Naive thymus-derived CD4-positive, alpha-beta T cell (primary cell): ENCODE measurements around the gene CAB39. TPM values are rescaled to one million over a fixed set of nuclear protein-coding genes. Genes with fewer than 3 reads are reported as not detected.

Source experiments
- ATAC-seq: fragments of 150-1000 bp; cut with Tn5 transposase; 2 replicates; pipeline ENCODE4 v1.10.0; 2021; ENCODE audit warnings: mild to moderate bottlenecking, moderate library complexity
- CTCF ChIA-PET: fragments of 350-600 bp; sonication (Branson Sonifier 250); formaldehyde crosslinking; loops from one replicate; lab custom pipeline; 2021; ENCODE audit warnings: antibody characterized with exemption; lab: Charles Lee
- POLR2A ChIA-PET: fragments of 350-600 bp; sonication (Branson Sonifier 250); formaldehyde crosslinking; loops from one replicate; lab custom pipeline; 2021; ENCODE audit warnings: antibody characterized with exemption, inconsistent platforms; lab: Charles Lee
- DNase-seq, 9 donors: peaks; one replicate each; pipeline versions ENCODE4 v3.0.0 to v3.0.0-alpha.2; 2020 to 2022; ENCODE audit warnings: mixed read lengths in 1 of 9
- H3K27ac ChIP-seq: one replicate; pipeline ENCODE4 v1.7.0; 2013; ENCODE audit warnings: mild to moderate bottlenecking, low read depth, low read length, moderate library complexity
- H3K27me3 ChIP-seq, 2 donors: one replicate each; pipeline ENCODE4 v1.7.0; 2013; ENCODE audit warnings: low read length in 2 of 2, mild to moderate bottlenecking in 2 of 2, moderate library complexity in 2 of 2; ENCODE audit not compliant: control insufficient read depth in 2 of 2, insufficient read depth in 2 of 2
- H3K36me3 ChIP-seq, 3 experiments: 1 replicate in 2 of 3; 2 replicates in 1 of 3; pipeline ENCODE4 v1.7.0; 2013; ENCODE audit warnings: low read length in 3 of 3, mild to moderate bottlenecking in 3 of 3, moderate library complexity in 1 of 3; ENCODE audit not compliant: insufficient read depth in 3 of 3, control insufficient read depth in 2 of 3
- H3K4me1 ChIP-seq, 2 donors: one replicate each; pipeline ENCODE4 v1.7.0; 2013; ENCODE audit warnings: low read length in 2 of 2, mild to moderate bottlenecking in 2 of 2, moderate library complexity in 1 of 2; ENCODE audit not compliant: control insufficient read depth in 2 of 2, insufficient read depth in 2 of 2
- H3K4me3 ChIP-seq: 2 replicates; pipeline ENCODE4 v1.7.0; 2013; ENCODE audit warnings: mild to moderate bottlenecking, low read length
- H3K9me3 ChIP-seq, 3 experiments: 1 replicate in 2 of 3; 2 replicates in 1 of 3; pipeline ENCODE4 v1.7.0; 2013; ENCODE audit warnings: low read length in 3 of 3; ENCODE audit not compliant: control insufficient read depth in 2 of 3
- H3K27ac Mint-ChIP-seq, 9 donors: one replicate each; pipeline ENCODE4 v1.8.0; 2020 to 2022; ENCODE audit warnings: mixed read lengths in 9 of 9, mild to moderate bottlenecking in 8 of 9, moderate library complexity in 5 of 9, inconsistent platforms in 2 of 9
- H3K27me3 Mint-ChIP-seq, 5 donors: one replicate each; pipeline ENCODE4 v1.8.0; 2021 to 2022; ENCODE audit warnings: mixed read lengths in 5 of 5, mild to moderate bottlenecking in 1 of 5
- H3K36me3 Mint-ChIP-seq, 5 donors: one replicate each; pipeline ENCODE4 v1.8.0; 2020 to 2022; ENCODE audit warnings: mixed read lengths in 5 of 5, mild to moderate bottlenecking in 3 of 5, inconsistent platforms in 1 of 5
- H3K4me1 Mint-ChIP-seq, 7 donors: one replicate each; pipeline ENCODE4 v1.8.0; 2020 to 2022; ENCODE audit warnings: mixed read lengths in 7 of 7, mild to moderate bottlenecking in 3 of 7, inconsistent platforms in 1 of 7
- H3K4me3 Mint-ChIP-seq, 10 donors: one replicate each; pipeline ENCODE4 v1.8.0; 2020 to 2022; ENCODE audit warnings: mild to moderate bottlenecking in 10 of 10, mixed read lengths in 10 of 10, moderate library complexity in 6 of 10, inconsistent platforms in 2 of 10
- H3K9me3 Mint-ChIP-seq, 11 donors: one replicate each; pipeline ENCODE4 v1.8.0; 2020 to 2022; ENCODE audit warnings: mixed read lengths in 11 of 11, mild to moderate bottlenecking in 4 of 11, inconsistent platforms in 1 of 11, moderate library complexity in 1 of 11
- intact Hi-C, 2 donors: fragments of 100-400 bp; cut with micrococcal nuclease; formaldehyde crosslinking; loops; one replicate each; pipeline ENCODE4 v1.15.1; 2023
- polyA plus RNA-seq, 2 donors: library from polyadenylated mRNA; unstranded; fragments of 300-500 nt; fragmentation: Illumina TruSeq; gene quantifications; one replicate each; pipeline ENCODE4 v1.2.3, GENCODE V29; 2021
- total RNA-seq, 6 experiments: library from RNA in 5 of 6; stranded (reverse) in 5 of 6; gene quantifications; 1 replicate in 5 of 6; 2 replicates in 1 of 6; pipeline ENCODE4 v1.2.3 and lab custom pipeline; 2021 to 2026

The CAB39 gene
- total and polyA plus RNA-seq, 7 experiments from 2014 or later = 71.0 to 186 (median 79.4) TPM

- Histone ChIP-seq H3K27me3 (no peaks in the 10 kb centered on the region), H3K9me3 (no peaks in the 10 kb centered on the region), H3K4me1 (peaks cover 24 to 27% of the 10 kb centered on the region in 2 donors), H3K27ac (peak within 1 kb of the TSS; percentile 54), H3K4me3 (peak within 1 kb of the TSS; percentile 66), H3K36me3 (peaks cover 0 to 4% (median 0%) of the 10 kb centered on the region in 3 experiments)
- peak within 1 kb of the TSS; percentile 77 to 98 (median 94) for H3K4me3 Mint-ChIP-seq
- ATAC-seq = peak; percentile 92
- peaks cover 0 to 64% (median 2%) of the 10 kb centered on the region in 5 donors for H3K27me3 Mint-ChIP-seq
- DNase-seq = peak; percentile 67 to 78 (median 75)
- peaks cover 24 to 50% (median 46%) of the 10 kb centered on the region in 7 donors for H3K4me1 Mint-ChIP-seq
- ChIA-PET CTCF (interaction anchor here (0.7 to 1.0 kb wide), 4 partner anchors 10 to 49 kb away, joined by 3 to 9 read pairs (median 3); no protein-coding TSS in a partner anchor), POLR2A (interaction anchor here (0.6 to 0.8 kb wide), 2 partner anchors 8 to 142 kb away, joined by 3 read pairs; no protein-coding TSS in a partner anchor)
- H3K27ac Mint-ChIP-seq = peak within 1 kb of the TSS; percentile 28 to 92 (median 81)
- no peaks in the 10 kb centered on the region for H3K36me3 Mint-ChIP-seq
- intact Hi-C loops = loop anchor here in 1 of 2 donors (1.0 to 2.0 kb wide), 6 partner anchors 16 to 192 kb away; partner anchors contain the start of gene PSMD1
- no peaks in the 10 kb centered on the region for H3K9me3 Mint-ChIP-seq
Observed at GRCh38 chr2:230864605-230865306, 152.1 kb downstream of the CAB39 start, which contains the start of gene ITM2C. TSS of gene ITM2C (plus strand) at chr2:230864942. CDS start at chr2:230865026, 84 bp downstream.

- Mint-ChIP-seq H3K4me3 (peak overlapping the region; percentile 74 to 98 (median 94)), H3K27me3 (peaks cover 0 to 63% (median 0%) of the 10 kb centered on the region in 5 donors), H3K36me3 (no peaks in the 10 kb centered on the region), H3K27ac (peak overlapping the region in 5 of 9 donors; percentile 42 to 89 (median 74)), H3K4me1 (peaks cover 24 to 56% (median 51%) of the 10 kb centered on the region in 7 donors), H3K9me3 (no peaks in the 10 kb centered on the region)
- H3K4me1 ChIP-seq = peaks cover 24 to 27% of the 10 kb centered on the region in 2 donors
- peaks cover 0 to 4% (median 0%) of the 10 kb centered on the region in 3 experiments for H3K36me3 ChIP-seq
- H3K9me3 ChIP-seq = no peaks in the 10 kb centered on the region
- ChIA-PET CTCF (interaction anchor here (0.7 to 1.0 kb wide), 4 partner anchors 10 to 48 kb away, joined by 3 to 9 read pairs (median 3); no protein-coding TSS in a partner anchor), POLR2A (interaction anchor here (0.6 to 1.4 kb wide), 3 partner anchors 9 to 142 kb away, joined by 3 to 4 read pairs (median 3); no protein-coding TSS in a partner anchor)
- H3K4me3 ChIP-seq = peak overlapping the region; percentile 66
- no peaks in the 10 kb centered on the region for H3K27me3 ChIP-seq
- intact Hi-C loops = loop anchor here in 1 of 2 donors (2.0 kb wide), 1 partner anchor 191 kb away; the partner anchor contains the start of gene PSMD1
- ATAC-seq (no peak), DNase-seq (peak in 1 of 9 donors; percentile 26)
- H3K27ac ChIP-seq = peak overlapping the region; percentile 54
Observed at GRCh38 chr2:230865307-230865765, 152.7 kb downstream of the CAB39 start.

GRCh38 chr2:230865766-230866755 lies 153.4 kb downstream of the CAB39 start:
- H3K4me1 ChIP-seq = peaks cover 24 to 27% of the 10 kb centered on the region in 2 donors
- no peak for ATAC-seq
- CTCF ChIA-PET = interaction anchor here (0.9 to 1.4 kb wide), 2 partner anchors 12 to 123 kb away, joined by 3 to 4 read pairs; no protein-coding TSS in a partner anchor

GRCh38 chr2:230866756-230867523 lies 154.3 kb downstream of the CAB39 start:
- H3K4me1 ChIP-seq = peaks cover 24 to 27% of the 10 kb centered on the region in 2 donors
- Mint-ChIP-seq H3K36me3 (no peaks in the 10 kb centered on the region), H3K4me1 (peaks cover 18 to 49% (median 44%) of the 10 kb centered on the region in 7 donors), H3K27me3 (peaks cover 0 to 51% (median 0%) of the 10 kb centered on the region in 5 donors), H3K9me3 (no peaks in the 10 kb centered on the region), H3K4me3 (peak overlapping the region; percentile 13 to 98 (median 80)), H3K27ac (peak overlapping the region in 8 of 9 donors; percentile 52 to 93 (median 84))
- CTCF ChIA-PET = interaction anchor here (0.7 to 1.4 kb wide), 3 partner anchors 11 to 122 kb away, joined by 3 to 4 read pairs (median 3); no protein-coding TSS in a partner anchor
- DNase-seq (peak; percentile 19 to 77 (median 68)), ATAC-seq (peak; percentile 41)
- H3K27me3 ChIP-seq = no peaks in the 10 kb centered on the region
- intact Hi-C loops = loop anchor here in 1 of 2 donors (1.0 to 2.0 kb wide), 2 partner anchors 10 to 16 kb away; no protein-coding TSS in a partner anchor
- no peak overlapping the region for H3K4me3 ChIP-seq
- POLR2A ChIA-PET = interaction anchor here (0.6 to 1.4 kb wide), 3 partner anchors 11 to 149 kb away, joined by 3 to 4 read pairs (median 3); no protein-coding TSS in a partner anchor
- H3K36me3 ChIP-seq = peaks cover 0 to 4% (median 0%) of the 10 kb centered on the region in 3 experiments
- peak overlapping the region; percentile 54 for H3K27ac ChIP-seq
- no peaks in the 10 kb centered on the region for H3K9me3 ChIP-seq

More at GRCh38 chr2:230865766-230866755, 153.4 kb downstream of the CAB39 start:
- Histone ChIP-seq H3K9me3 (no peaks in the 10 kb centered on the region), H3K27ac (peak overlapping the region; percentile 54), H3K4me3 (peak overlapping the region; percentile 66), H3K36me3 (peaks cover 0 to 4% (median 0%) of the 10 kb centered on the region in 3 experiments), H3K27me3 (no peaks in the 10 kb centered on the region)
- DNase-seq = peak in 4 of 9 donors; percentile 14 to 30 (median 20)
- Mint-ChIP-seq H3K9me3 (no peaks in the 10 kb centered on the region), H3K36me3 (no peaks in the 10 kb centered on the region), H3K4me1 (peaks cover 24 to 57% (median 51%) of the 10 kb centered on the region in 7 donors), H3K4me3 (peak overlapping the region; percentile 74 to 98 (median 94)), H3K27ac (peak overlapping the region in 8 of 9 donors; percentile 52 to 91 (median 81)), H3K27me3 (peaks cover 0 to 59% (median 0%) of the 10 kb centered on the region in 5 donors)
- POLR2A ChIA-PET = interaction anchor here (0.6 to 1.4 kb wide), 3 partner anchors 12 to 148 kb away, joined by 3 to 4 read pairs (median 3); no protein-coding TSS in a partner anchor
- intact Hi-C loops = loop anchor here in 1 of 2 donors (2.0 kb wide), 2 partner anchors 17 to 191 kb away; partner anchors contain the start of gene PSMD1
